HG02870 (cell line): ENCODE data around the gene PLCL2.

Experiments used
- ATAC-seq: cut with Tn5 transposase; IDR thresholded peaks from one replicate; pipeline ENCODE4 v1.9.1; 2021; ENCODE audit warnings: mild to moderate bottlenecking, moderate library complexity; ENCODE audit not compliant: unreplicated experiment

The PLCL2 gene

GRCh38 chr3:17065315-17065714 lies 180.6 kb downstream of the PLCL2 start:
- ATAC-seq, result no peak

- no peak for ATAC-seq
Measured at GRCh38 chr3:17065881-17066280, 181.1 kb downstream of the PLCL2 start.

- ATAC-seq, result no peak
Measured at GRCh38 chr3:17069754-17070153, 185.0 kb downstream of the PLCL2 start.

- ATAC-seq, result no peak
Measured at GRCh38 chr3:17070161-17070959, 185.6 kb downstream of the PLCL2 start.

DNA sequence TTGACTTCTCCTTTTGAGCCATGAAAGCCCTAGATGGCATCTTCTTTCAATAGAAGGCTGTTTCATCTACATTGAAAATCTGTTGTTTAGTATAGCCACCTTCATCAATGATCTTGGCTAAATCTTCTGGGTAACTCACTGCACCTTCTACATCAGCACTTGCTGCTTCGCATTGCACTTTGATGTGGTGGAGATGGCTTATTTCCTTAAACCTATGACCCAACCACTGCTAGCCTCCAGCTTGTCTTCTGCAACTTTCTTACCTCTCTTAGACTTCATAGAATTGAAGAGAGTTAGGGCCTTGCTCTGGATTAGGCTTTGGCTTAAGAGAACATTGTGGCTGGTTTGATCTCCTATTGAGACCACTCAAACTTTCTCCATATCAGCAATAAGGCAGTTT lies 189.8 kb downstream of the PLCL2 start:
- ATAC-seq, result no peak

DNA sequence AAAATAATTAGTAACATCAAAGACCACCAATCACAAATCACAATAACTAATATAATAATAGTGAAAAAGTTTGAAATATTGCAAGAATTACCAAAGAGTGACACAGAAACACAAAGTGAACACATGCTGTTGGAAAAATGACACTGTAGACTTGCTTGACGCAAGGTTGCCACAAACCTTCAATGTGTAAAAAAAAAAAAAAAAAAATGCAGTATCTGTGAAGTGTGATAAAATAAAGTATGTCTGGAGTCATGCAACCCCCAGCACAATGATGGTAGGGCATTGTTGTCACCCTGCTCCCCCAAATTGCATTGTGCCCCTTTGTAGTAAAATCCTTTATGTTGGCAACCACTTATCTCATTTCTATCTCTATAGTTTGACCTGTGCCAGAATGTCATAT lies 190.6 kb downstream of the PLCL2 start:
- ATAC-seq, result no peak

DNA sequence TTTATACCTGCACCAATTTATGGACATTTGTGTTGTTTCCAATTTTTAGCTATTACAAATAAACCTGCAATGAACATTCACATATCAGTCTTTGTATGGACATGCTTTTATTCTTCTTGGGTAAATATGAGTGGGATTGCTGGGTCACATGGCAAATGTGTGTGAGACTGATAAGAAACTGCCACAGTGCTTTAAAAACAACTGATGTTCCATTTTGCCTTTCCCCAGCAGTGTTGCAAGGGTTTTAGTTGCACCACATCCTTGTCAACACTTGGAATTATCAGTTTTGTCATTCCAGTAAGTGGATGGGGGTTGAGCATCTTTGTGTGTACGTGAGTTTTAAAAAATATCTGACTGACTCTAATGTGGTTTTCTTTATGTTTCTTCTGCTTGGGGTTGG lies 191.2 kb downstream of the PLCL2 start:
- ATAC-seq, result no peak

- ATAC-seq, result no peak
Measured at GRCh38 chr3:17076940-17077605, 192.3 kb downstream of the PLCL2 start.

GRCh38 chr3:17077606-17078005 lies 192.9 kb downstream of the PLCL2 start:
- no peak for ATAC-seq

GRCh38 chr3:17078926-17079465 lies 194.2 kb downstream of the PLCL2 start:
- ATAC-seq, result no peak

DNA sequence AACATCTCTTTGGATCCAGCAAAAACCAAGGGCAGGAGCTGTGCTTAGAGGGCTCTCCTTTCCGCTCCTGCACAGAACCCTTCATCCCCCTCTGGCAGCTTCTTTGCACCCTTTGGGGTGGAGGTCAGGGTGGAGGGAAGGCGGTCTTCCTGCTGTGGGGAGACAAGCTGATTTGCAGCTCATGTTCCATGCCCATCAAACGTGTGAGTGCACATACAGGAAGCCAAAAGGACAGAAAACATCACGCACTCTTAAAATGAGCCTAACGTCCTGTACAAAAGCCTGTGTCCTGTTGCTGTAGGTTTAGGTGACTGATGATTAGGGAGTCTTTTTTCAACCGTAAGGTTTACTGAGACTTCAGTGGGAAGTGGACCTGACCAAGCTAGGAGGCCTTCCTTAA lies 195.2 kb downstream of the PLCL2 start:
- no peak for ATAC-seq

GRCh38 chr3:17081520-17081919 lies 196.8 kb downstream of the PLCL2 start:
- no peak for ATAC-seq

- ATAC-seq, result no peak
Measured at GRCh38 chr3:17087509-17087908, 202.8 kb downstream of the PLCL2 start.

GRCh38 chr3:17088017-17088416 lies 203.3 kb downstream of the PLCL2 start:
- ATAC-seq, result no peak

DNA sequence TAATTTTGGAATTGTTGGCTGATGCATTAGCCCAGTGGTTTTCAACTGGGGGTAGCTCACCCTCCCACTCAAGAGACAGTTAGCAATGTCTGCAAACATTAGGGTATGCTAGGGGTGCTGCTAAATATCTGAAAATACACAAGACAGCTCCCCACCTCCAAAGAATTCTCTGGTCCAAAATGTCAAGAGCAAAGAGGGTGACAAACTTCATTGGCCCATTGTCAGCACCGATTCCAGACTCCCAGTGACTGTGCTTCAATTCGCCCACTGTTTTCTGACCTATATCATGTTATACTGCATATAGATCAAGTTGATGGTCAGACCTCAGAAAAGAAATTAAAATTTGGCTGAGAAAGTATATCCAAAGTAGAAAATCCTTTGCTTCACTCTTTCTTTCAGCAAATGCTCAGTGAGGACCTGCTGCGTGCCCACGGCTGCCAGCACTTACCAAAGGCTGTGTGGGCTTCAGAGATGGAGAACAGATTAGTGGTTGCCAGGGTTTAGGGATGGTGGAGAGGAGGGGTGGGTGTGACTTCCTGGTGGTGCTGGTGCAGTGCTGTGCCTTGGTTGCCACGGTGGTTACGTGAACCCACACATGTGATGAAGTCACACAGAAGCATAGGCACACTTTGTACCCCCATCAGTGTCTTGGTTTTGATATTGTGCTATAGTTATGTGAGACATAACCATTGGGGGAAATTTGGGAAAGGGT lies 204.0 kb downstream of the PLCL2 start:
- no peak for ATAC-seq

- no peak for ATAC-seq
Measured at GRCh38 chr3:17089314-17089700, 204.6 kb downstream of the PLCL2 start.

DNA sequence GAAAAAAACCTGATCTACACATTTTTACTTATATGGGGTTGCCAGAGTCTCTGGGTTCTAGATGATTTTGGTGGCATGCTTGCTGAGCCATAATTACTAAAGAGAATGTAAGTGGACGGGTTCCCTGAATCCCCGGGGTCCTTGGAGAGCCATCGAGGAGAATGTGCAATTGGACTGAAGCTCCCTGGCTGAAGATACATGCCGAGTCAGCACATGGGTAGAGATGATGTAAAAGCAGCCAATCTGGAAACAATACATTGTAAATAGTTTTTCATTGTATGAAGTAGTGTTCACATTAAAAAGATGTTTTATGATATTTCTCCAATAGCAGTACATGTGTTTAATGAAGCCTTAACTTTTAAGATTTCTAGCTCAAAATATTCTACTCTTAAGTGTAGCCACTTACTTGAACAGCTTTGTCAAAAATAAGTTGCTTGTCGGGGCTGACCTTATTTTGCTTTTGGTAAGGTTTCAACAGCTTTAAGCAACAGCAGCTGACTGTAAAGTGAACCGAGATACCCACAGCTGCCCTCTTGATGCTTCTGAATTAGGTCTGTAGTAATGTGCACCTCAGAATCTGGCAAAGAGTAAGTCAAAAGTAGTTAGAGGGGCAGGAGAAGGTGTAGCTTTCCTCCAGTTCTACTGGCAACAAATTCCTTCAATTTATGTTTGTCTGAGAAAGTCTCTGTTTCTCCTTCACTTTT lies 205.7 kb downstream of the PLCL2 start:
- ATAC-seq, result no peak

- ATAC-seq, result no peak
Measured at GRCh38 chr3:17091910-17092582, 207.3 kb downstream of the PLCL2 start.

GRCh38 chr3:17092583-17092933 lies 207.8 kb downstream of the PLCL2 start:
- no peak for ATAC-seq

GRCh38 chr3:17094551-17094950 lies 209.8 kb downstream of the PLCL2 start:
- ATAC-seq, result no peak

GRCh38 chr3:17103579-17103978 lies 218.8 kb downstream of the PLCL2 start:
- ATAC-seq, result no peak
